ENCODE data around the gene FOXN3.
"Not testable (repeated sequence)": the region's sequence is repeated elsewhere in the genome, so short reads cannot be mapped to it uniquely, and the experiment has no call there.

Gene FOXN3

GRCh38 chr14:89296281-89296745, 120.7 kb downstream of the FOXN3 start:
- no peak for DNase-seq

- no peak for DNase-seq
Measured at GRCh38 chr14:89294872-89295271, 122.2 kb downstream of the FOXN3 start.

DNA sequence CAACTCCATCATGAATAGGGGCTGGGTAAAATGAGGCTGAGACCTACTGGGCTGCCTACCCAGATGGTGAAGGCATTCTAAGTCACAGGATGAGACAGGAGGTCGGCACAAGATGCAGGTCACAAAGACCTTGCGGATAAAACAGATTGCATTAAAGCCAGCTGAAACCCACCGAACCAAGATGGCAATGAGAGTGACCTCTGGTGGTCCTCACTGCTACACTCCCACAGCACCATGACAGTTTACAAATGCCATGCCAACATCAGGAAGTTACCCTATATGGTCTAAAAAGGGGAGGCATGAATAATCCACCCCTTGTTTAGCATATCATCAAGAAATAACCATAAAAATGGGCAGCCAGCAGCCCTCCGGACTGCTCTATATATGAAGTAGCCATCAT, 122.6 kb downstream of the FOXN3 start:
- not testable (repeated sequence) for DNase-seq

- DNase-seq = no peak
Measured at GRCh38 chr14:89294060-89294459, 123.0 kb downstream of the FOXN3 start.

DNA sequence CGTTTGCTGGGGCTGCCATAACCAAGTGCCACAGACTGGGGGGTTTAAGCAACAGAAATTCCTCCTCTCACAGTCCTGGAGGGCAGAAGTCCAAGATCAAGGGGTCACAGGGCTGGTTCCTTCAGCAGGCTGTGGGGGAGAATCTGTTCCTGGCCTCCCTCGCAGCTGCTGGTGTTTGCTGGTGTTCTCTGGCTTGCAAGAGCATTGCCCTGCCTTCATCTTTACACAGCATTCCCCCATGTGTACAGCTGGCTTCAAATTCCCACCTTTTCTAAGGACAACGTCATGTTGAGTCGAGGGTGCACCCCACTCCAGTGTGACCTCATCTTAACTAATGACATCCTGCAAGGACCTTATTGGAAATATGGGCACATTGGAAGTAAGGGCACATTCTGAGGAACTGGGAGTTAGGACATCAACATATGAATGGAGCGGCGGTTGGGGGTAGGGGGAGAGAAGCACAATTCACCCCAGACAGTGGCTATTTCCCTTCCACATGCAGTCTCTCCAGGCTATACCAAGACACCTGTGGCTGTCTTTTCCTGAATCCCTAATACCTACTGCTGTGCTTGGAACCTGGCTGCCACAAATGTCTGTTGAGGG, 123.6 kb downstream of the FOXN3 start:
- no peak for DNase-seq

GRCh38 chr14:89292579-89293313, 124.3 kb downstream of the FOXN3 start:
- DNase-seq = no peak

DNA sequence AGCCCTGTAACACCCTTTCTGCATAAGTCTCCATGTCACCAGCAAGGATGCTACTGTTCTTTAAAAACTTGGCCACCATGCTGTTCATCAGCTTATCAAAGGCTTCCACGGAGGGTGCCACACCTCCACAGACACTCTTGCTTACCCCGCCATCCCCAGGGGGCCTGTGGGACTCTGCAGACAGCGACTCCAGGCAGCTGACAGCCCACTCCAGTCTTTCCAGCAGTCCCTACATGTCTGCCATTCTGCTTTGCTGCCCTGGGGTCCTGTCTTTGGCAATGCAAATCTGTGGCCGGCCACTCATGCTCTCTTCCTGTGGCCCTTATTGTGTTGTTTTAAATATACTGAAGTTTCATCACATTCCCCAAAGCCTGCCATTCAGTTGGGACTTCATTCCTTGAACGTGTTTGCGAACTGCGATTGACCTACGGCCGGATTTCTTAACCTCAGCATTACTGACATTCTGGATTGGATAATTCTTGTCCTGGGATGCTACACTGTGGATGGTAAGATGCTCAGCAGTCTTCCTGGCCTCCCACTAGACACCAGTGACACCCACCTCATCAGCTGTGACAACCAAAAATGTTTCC, 125.6 kb downstream of the FOXN3 start:
- no peak for DNase-seq

DNA sequence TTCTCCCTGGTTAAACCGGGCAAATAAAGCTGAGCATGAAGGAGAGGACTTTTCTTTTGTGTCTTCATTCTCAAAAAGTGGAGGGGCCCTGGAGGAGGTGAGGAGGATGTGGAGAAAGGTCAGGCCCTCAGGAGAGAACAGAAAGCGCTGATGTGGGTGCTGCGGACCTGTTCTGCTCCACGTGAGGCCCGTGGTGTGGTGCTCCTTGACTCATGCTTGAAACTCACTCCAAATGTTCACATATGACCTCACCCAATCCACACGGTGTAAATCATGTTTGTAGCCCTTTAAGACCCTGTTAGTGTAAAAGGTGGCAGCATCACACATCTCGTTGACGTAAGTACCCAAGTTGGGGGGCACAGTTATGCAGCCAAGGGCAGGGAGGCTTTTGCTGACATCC, 126.2 kb downstream of the FOXN3 start:
- no peak for DNase-seq

- no peak for DNase-seq
Measured at GRCh38 chr14:89289477-89289876, 127.6 kb downstream of the FOXN3 start.

GRCh38 chr14:89288114-89288513, 128.9 kb downstream of the FOXN3 start:
- DNase-seq = no peak

- peak; percentile 32 for DNase-seq
Measured at GRCh38 chr14:89284333-89285058, 132.5 kb downstream of the FOXN3 start.

- no peak for DNase-seq
Measured at GRCh38 chr14:89283327-89284060, 133.5 kb downstream of the FOXN3 start.

- no peak for DNase-seq
Measured at GRCh38 chr14:89282191-89282590, 134.8 kb downstream of the FOXN3 start.

DNA sequence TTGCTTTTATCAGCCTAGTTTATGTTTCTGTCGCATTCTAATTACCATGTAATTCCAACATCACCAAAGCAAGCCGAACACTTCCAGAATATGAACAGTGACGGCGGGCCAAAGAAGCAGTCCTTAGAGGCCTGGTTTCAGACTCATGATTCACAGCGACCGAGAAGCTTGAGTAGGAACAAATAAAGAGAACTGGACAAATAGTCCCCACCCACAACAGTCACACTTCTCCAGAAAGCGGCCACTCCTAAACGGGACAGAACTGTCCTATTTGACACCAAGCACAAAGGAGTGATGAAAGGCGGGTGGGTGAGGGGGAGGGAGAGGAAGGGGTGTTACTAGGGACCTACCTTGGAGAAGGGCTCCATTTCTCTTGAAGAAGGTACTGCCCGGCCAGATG, 136.4 kb downstream of the FOXN3 start:
- DNase-seq = no peak

GRCh38 chr14:89279649-89280232, 137.3 kb downstream of the FOXN3 start:
- peak; percentile 71 for DNase-seq

GRCh38 chr14:89277203-89277602, 139.8 kb downstream of the FOXN3 start:
- DNase-seq = peak; percentile 78

DNA sequence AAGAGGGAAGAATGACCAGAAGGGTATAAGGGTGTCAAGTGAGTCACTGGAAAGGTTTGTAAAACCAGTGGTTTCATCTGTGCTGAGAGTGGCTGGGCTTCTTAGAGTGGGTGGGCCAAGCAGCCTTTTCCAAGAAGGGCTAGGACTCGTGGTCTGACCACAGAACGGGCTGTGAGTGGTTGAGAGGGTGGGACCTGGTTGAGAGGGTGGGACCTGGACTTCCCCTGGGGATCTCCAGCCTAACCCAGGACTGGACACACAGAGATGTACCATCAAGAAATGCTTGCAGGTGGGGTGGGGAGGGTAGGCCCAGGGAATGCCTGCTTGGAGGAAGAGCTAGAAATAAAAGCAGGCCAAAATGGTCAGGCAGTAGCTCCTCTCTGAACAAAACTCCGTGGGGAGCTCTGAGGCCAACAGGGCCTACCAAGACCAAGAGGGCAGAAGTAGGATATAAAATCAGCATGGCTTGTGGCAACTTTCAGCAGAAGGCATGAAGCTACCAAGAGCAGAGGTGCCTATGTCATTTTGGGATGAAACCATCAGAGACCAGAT, 140.5 kb downstream of the FOXN3 start:
- no peak for DNase-seq

DNA sequence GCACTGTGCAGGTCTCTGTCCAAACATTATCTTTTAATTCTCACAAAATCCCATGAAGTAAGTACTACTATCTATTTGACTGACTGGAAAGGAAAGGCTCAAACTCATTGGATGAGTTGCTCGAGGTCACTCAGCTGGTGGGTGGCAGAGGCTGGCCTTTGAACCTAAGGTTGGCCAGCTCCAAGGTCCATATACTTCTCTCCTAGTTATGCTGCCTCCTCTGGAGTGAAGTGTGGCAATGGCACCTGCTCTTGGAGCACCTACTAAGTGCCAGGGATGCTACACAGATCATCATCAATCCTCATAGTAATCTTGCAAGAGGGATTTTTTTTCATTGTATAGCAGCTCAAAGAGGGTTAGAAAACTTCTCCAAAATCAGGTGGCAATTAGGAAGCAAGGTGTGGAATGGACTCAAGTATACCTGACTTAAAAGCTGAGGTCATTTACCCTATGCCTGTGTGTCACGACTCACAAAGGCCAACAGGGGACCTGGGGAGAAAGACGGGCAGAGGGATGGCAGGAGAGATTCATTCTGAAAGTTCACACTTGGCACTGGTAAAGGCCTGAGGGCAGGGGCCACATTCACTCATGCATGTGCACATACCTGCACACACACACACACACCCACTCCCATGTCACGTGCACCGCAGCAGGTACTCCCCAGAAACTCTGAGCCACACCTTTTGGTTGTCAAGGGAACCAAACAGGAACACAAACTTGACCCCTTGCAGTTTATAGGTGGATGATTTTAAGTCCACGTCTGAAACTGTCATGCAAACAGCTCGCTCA, 146.4 kb downstream of the FOXN3 start:
- DNase-seq = no peak

GRCh38 chr14:89269404-89269803, 147.6 kb downstream of the FOXN3 start:
- DNase-seq = no peak

- DNase-seq = no peak
Measured at GRCh38 chr14:89268514-89268913, 148.5 kb downstream of the FOXN3 start.

GRCh38 chr14:89267656-89268055, 149.4 kb downstream of the FOXN3 start:
- DNase-seq = no peak
